ENCODE measurements around the gene ZNF512. TPM values are rescaled to one million over a fixed set of nuclear protein-coding genes. Genes with fewer than 3 reads are reported as not detected.
A peak's percentile ranks its signal among the peaks of the same experiment; 100 is the strongest.

The ZNF512 gene
- total RNA-seq, 1 experiment from 2014 or later: 38.9 TPM

GRCh38 chr2:27582129-27582694 lies 630 bp upstream of the ZNF512 start:
- Histone ChIP-seq H3K36me3 (ENCODE audit: control insufficient read depth, insufficient read depth, low read length) (no peaks in the 10 kb centered on the region), H3K27me3 (replicated peaks; ENCODE audit: control insufficient read depth, insufficient read depth, low read length) (no peaks in the 10 kb centered on the region), H3K4me3 (ENCODE audit: low read depth, low read length) (peak overlapping the region; percentile 47), H3K9me3 (no peaks in the 10 kb centered on the region), H3K4me1 (peaks cover 8% of the 10 kb centered on the region)
- intact Hi-C loops (cut with micrococcal nuclease; ENCODE audit: unreplicated experiment): no loop called here
- Mint-ChIP-seq H3K4me1 (ENCODE audit: low read depth, unreplicated experiment) (peaks cover 16% of the 10 kb centered on the region), H3K36me3 (ENCODE audit: insufficient read depth, unreplicated experiment) (peaks cover 7% of the 10 kb centered on the region), H3K27me3 (ENCODE audit: insufficient read depth, unreplicated experiment) (peaks cover 5% of the 10 kb centered on the region), H3K9me3 (ENCODE audit: unreplicated experiment) (no peaks in the 10 kb centered on the region), H3K4me3 (ENCODE audit: unreplicated experiment) (peak overlapping the region; percentile 99), H3K27ac (ENCODE audit: unreplicated experiment) (peak overlapping the region; percentile 97)
- ChIA-PET CTCF (interaction anchor here (0.7 to 1.1 kb wide), 2 partner anchors 101 to 566 kb away, joined by 3 to 6 read pairs; no protein-coding TSS in a partner anchor), POLR2A (interaction anchor here (1.0 kb wide), 2 partner anchors 47 to 172 kb away, joined by 3 to 4 read pairs; partner anchors contain the start of genes CCDC121 and GPN1)
- TSS peak; percentile 73 for BruUV-seq (replicated peaks)
- peak in 1 of 2 experiments; percentile 5 for DNase-seq
- TF ChIP-seq, protein P1, sequence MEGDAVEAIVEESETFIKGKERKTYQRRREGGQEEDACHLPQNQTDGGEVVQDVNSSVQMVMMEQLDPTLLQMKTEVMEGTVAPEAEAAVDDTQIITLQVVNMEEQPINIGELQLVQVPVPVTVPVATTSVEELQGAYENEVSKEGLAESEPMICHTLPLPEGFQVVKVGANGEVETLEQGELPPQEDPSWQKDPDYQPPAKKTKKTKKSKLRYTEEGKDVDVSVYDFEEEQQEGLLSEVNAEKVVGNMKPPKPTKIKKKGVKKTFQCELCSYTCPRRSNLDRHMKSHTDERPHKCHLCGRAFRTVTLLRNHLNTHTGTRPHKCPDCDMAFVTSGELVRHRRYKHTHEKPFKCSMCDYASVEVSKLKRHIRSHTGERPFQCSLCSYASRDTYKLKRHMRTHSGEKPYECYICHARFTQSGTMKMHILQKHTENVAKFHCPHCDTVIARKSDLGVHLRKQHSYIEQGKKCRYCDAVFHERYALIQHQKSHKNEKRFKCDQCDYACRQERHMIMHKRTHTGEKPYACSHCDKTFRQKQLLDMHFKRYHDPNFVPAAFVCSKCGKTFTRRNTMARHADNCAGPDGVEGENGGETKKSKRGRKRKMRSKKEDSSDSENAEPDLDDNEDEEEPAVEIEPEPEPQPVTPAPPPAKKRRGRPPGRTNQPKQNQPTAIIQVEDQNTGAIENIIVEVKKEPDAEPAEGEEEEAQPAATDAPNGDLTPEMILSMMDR (IDR thresholded peaks at IDR 0.05; ENCODE audit: insufficient read depth in 1 of 2, low read depth in 1 of 2, low read length in 1 of 2, severe bottlenecking in 1 of 2, unreplicated experiment in 1 of 2): no peak

- Histone ChIP-seq H3K4me1 (peaks cover 8% of the 10 kb centered on the region), H3K9me3 (no peaks in the 10 kb centered on the region), H3K36me3 (ENCODE audit: control insufficient read depth, insufficient read depth, low read length) (no peaks in the 10 kb centered on the region), H3K4me3 (ENCODE audit: low read depth, low read length) (peak overlapping the region; percentile 47), H3K27me3 (replicated peaks; ENCODE audit: control insufficient read depth, insufficient read depth, low read length) (no peaks in the 10 kb centered on the region)
- TF ChIP-seq, protein P1 (IDR thresholded peaks at IDR 0.05; ENCODE audit: insufficient read depth in 1 of 2, low read depth in 1 of 2, low read length in 1 of 2, severe bottlenecking in 1 of 2, unreplicated experiment in 1 of 2): no peak
- peaks cover 7% of the 10 kb centered on the region for H3K36me3 Mint-ChIP-seq (ENCODE audit: insufficient read depth, unreplicated experiment)
- intact Hi-C loops (cut with micrococcal nuclease; ENCODE audit: unreplicated experiment): loop anchor here (1.0 kb wide), 1 partner anchor 141 kb away; the partner anchor contains the start of gene KRTCAP3
- H3K27me3 Mint-ChIP-seq (ENCODE audit: insufficient read depth, unreplicated experiment): peaks cover 5% of the 10 kb centered on the region
- peak overlapping the region; percentile 99 for H3K4me3 Mint-ChIP-seq (ENCODE audit: unreplicated experiment)
- peak overlapping the region; percentile 97 for H3K27ac Mint-ChIP-seq (ENCODE audit: unreplicated experiment)
- BruUV-seq (replicated peaks): TSS peak; percentile 67
- CTCF ChIA-PET: interaction anchor here (1.0 to 1.1 kb wide), 2 partner anchors 100 to 567 kb away, joined by 4 to 6 read pairs; no protein-coding TSS in a partner anchor
- peaks cover 16% of the 10 kb centered on the region for H3K4me1 Mint-ChIP-seq (ENCODE audit: low read depth, unreplicated experiment)
- POLR2A ChIA-PET: interaction anchor here (1.5 kb wide), 1 partner anchor 45 kb away, joined by 3 read pairs; the partner anchor contains the start of genes CCDC121 and GPN1
- H3K9me3 Mint-ChIP-seq (ENCODE audit: unreplicated experiment): no peaks in the 10 kb centered on the region
- no peak for DNase-seq
Observed at GRCh38 chr2:27583390-27583915, 611 bp downstream of the ZNF512 start.

GRCh38 chr2:27584597-27584996 lies 1.8 kb downstream of the ZNF512 start:
- Mint-ChIP-seq H3K27me3 (ENCODE audit: insufficient read depth, unreplicated experiment) (peaks cover 5% of the 10 kb centered on the region), H3K4me3 (ENCODE audit: unreplicated experiment) (peak overlapping the region; percentile 99), H3K4me1 (ENCODE audit: low read depth, unreplicated experiment) (peaks cover 16% of the 10 kb centered on the region), H3K36me3 (ENCODE audit: insufficient read depth, unreplicated experiment) (peaks cover 7% of the 10 kb centered on the region), H3K27ac (ENCODE audit: unreplicated experiment) (no peak overlapping the region), H3K9me3 (ENCODE audit: unreplicated experiment) (no peaks in the 10 kb centered on the region)
- BruUV-seq (replicated peaks): no TSS peak
- Histone ChIP-seq H3K4me1 (peaks cover 8% of the 10 kb centered on the region), H3K9me3 (no peaks in the 10 kb centered on the region), H3K36me3 (ENCODE audit: control insufficient read depth, insufficient read depth, low read length) (no peaks in the 10 kb centered on the region), H3K27me3 (replicated peaks; ENCODE audit: control insufficient read depth, insufficient read depth, low read length) (no peaks in the 10 kb centered on the region), H3K4me3 (ENCODE audit: low read depth, low read length) (no peak overlapping the region; the same call in 1 of the 2 replicates)
- no peak for DNase-seq
- ChIA-PET POLR2A (interaction anchor here (0.5 to 1.5 kb wide), 2 partner anchors 44 to 168 kb away, joined by 3 to 4 read pairs; partner anchors contain the start of genes CCDC121 and GPN1), CTCF (no interaction called here)
- intact Hi-C loops (cut with micrococcal nuclease; ENCODE audit: unreplicated experiment): no loop called here
- TF ChIP-seq, protein P1 (IDR thresholded peaks at IDR 0.05; ENCODE audit: insufficient read depth in 1 of 2, low read depth in 1 of 2, low read length in 1 of 2, severe bottlenecking in 1 of 2, unreplicated experiment in 1 of 2): no peak

Measured in Caco-2 (cell line).